SU-DHL-6 (cell line): ENCODE measurements around the gene KLF8.

Source experiments
- EZH2phosphoT487 ChIP-seq: fragments of 200-600 bp; sonication (generic), shearing (Covaris generic); conservative IDR thresholded peaks from 2 replicates; pipeline ENCODE4 v1.6.1; 2018; ENCODE audit warnings: mild to moderate bottlenecking, antibody characterized with exemption, low read length, moderate library complexity, mixed read lengths
- TF ChIP-seq, protein P1 (sequence below): fragments of 200-600 bp; sonication (generic); IDR thresholded peaks from one replicate; pipeline ENCODE4 v1.5.1; 2017; ENCODE audit warnings: antibody characterized with exemption, mild to moderate bottlenecking, low read length, moderate library complexity; ENCODE audit not compliant: insufficient read depth, poor library complexity, severe bottlenecking

DNA sequence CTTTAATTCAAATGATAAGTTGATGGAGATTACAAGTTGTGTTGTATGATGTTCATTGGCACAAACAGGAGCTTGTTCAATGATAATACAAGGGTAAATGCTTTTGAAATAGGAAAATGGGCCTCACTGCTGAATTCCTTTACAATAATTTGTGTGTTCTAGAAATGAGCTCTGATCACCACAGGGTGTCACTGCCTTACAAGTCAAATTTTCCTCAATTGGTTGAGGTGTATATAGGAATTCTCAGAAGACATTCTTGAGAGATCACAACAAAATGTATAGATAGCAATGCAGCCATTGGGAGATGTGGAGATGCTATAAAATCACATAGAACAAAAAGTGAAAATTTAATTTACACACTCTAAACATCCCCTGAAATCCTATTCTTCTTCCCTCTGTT is 49.6 kb downstream of the KLF8 start:
- no peak for TF ChIP-seq EZH2phosphoT487
- TF ChIP-seq, protein P1, sequence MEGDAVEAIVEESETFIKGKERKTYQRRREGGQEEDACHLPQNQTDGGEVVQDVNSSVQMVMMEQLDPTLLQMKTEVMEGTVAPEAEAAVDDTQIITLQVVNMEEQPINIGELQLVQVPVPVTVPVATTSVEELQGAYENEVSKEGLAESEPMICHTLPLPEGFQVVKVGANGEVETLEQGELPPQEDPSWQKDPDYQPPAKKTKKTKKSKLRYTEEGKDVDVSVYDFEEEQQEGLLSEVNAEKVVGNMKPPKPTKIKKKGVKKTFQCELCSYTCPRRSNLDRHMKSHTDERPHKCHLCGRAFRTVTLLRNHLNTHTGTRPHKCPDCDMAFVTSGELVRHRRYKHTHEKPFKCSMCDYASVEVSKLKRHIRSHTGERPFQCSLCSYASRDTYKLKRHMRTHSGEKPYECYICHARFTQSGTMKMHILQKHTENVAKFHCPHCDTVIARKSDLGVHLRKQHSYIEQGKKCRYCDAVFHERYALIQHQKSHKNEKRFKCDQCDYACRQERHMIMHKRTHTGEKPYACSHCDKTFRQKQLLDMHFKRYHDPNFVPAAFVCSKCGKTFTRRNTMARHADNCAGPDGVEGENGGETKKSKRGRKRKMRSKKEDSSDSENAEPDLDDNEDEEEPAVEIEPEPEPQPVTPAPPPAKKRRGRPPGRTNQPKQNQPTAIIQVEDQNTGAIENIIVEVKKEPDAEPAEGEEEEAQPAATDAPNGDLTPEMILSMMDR = peak; percentile 10
